Dendritic cell treated with granulocyte-macrophage colony-stimulating factor and Interleukin-4, amounts not matched to agents 40 ng/mL and 50 ng/mL, for 4 days (primary cell): ENCODE data around the gene LDB2.

ENCODE experiments used
- H3K27ac Mint-ChIP-seq: one replicate; pipeline ENCODE4 v1.8.0; 2022; ENCODE audit warnings: mild to moderate bottlenecking, mixed read lengths
- H3K27me3 Mint-ChIP-seq: one replicate; pipeline ENCODE4 v1.8.0; 2022; ENCODE audit warnings: mild to moderate bottlenecking, mixed read lengths
- H3K36me3 Mint-ChIP-seq: one replicate; pipeline ENCODE4 v1.8.0; 2022; ENCODE audit warnings: low read depth, mixed read lengths
- H3K4me1 Mint-ChIP-seq: one replicate; pipeline ENCODE4 v1.8.0; 2022; ENCODE audit warnings: low read depth, mixed read lengths
- H3K4me3 Mint-ChIP-seq: one replicate; pipeline ENCODE4 v1.8.0; 2022; ENCODE audit warnings: mild to moderate bottlenecking, moderate library complexity, mixed read lengths
- H3K9me3 Mint-ChIP-seq: one replicate; pipeline ENCODE4 v1.8.0; 2022; ENCODE audit warnings: mixed read lengths
- intact Hi-C: fragments of 100-400 bp; cut with micrococcal nuclease; formaldehyde crosslinking; loops from one replicate; pipeline ENCODE4 v1.15.0; 2022

LDB2 gene

GRCh38 chr4:16759931-16760582 is 138.4 kb downstream of the LDB2 start:
- Mint-ChIP-seq H3K27me3 (no peaks in the 10 kb centered on the region), H3K27ac (no peak overlapping the region), H3K9me3 (no peaks in the 10 kb centered on the region), H3K4me3 (no peak overlapping the region), H3K36me3 (no peaks in the 10 kb centered on the region), H3K4me1 (no peaks in the 10 kb centered on the region)
- intact Hi-C loops, result no loop called here

DNA sequence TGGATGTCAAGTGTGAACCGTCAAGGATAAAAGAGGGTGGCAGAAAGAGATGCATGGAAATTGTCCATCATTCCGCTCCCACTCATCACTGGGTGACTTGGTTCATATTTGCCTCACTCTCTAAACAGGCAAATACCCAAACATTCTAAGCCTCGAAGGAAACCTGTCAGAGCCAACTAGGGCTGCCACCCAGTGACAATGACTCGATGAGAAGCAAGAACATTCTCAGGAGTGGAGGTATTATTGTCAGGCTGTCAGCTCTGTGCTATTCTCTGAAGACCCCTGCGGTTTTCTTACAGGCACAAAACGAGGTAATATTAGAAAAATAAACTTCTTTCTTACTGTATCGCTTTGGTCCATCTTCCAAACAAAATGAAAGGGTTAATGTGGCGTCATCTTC is 139.6 kb downstream of the LDB2 start:
- H3K27ac Mint-ChIP-seq, result no peak overlapping the region
- H3K9me3 Mint-ChIP-seq, result no peaks in the 10 kb centered on the region
- no peaks in the 10 kb centered on the region for H3K36me3 Mint-ChIP-seq
- no peak overlapping the region for H3K4me3 Mint-ChIP-seq
- H3K4me1 Mint-ChIP-seq, result no peaks in the 10 kb centered on the region
- no peaks in the 10 kb centered on the region for H3K27me3 Mint-ChIP-seq
- intact Hi-C loops, result no loop called here

DNA sequence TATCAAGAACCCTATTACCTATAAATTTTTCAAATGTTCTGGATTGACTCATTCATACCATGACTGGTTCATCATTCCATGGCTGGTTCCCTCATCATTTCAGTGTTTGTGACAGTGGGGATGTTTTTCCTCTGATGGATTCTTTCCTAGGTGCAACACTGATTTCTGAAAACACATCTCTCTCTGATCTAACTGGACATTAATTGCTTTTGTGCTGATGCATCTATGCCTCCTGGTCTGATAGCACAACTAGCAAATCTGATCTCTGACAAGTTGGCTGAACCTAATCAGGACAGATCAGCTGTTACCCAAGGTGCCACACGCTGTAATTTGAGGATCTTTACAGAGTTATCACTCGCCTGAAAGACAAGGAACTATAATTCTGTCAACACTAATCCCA is 140.2 kb downstream of the LDB2 start:
- intact Hi-C loops, result no loop called here
- Mint-ChIP-seq H3K27me3 (no peaks in the 10 kb centered on the region), H3K27ac (no peak overlapping the region), H3K4me1 (no peaks in the 10 kb centered on the region), H3K9me3 (no peaks in the 10 kb centered on the region), H3K36me3 (no peaks in the 10 kb centered on the region), H3K4me3 (no peak overlapping the region)

- H3K9me3 Mint-ChIP-seq, result no peaks in the 10 kb centered on the region
- H3K36me3 Mint-ChIP-seq, result no peaks in the 10 kb centered on the region
- H3K4me1 Mint-ChIP-seq, result no peaks in the 10 kb centered on the region
- H3K27me3 Mint-ChIP-seq, result no peaks in the 10 kb centered on the region
- no peak overlapping the region for H3K27ac Mint-ChIP-seq
- H3K4me3 Mint-ChIP-seq, result no peak overlapping the region
- intact Hi-C loops, result no loop called here
These were observed 141.3 kb downstream of the LDB2 start for GRCh38 chr4:16757080-16757521.

DNA sequence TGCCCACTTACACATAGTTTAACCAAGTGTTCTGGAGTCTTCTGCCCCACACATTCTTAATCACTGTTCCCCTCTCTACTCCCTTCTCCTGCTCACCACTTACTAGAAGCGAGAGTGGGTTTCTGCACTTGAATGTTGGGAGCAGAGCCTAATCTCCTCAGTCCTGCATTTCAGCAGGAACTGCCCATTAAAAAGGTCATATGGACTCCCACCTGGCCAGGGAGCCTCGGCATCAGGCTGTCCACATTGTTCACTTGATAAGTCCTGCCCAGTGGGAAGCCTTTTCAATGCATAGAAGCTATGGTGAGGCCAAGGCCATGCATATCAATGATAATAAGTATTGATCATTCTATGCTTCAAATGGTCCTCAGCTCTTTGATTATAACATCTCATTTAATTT is 144.3 kb downstream of the LDB2 start:
- Mint-ChIP-seq H3K9me3 (no peaks in the 10 kb centered on the region), H3K27me3 (no peaks in the 10 kb centered on the region), H3K4me1 (no peaks in the 10 kb centered on the region), H3K27ac (no peak overlapping the region), H3K4me3 (no peak overlapping the region), H3K36me3 (no peaks in the 10 kb centered on the region)
- intact Hi-C loops, result no loop called here

GRCh38 chr4:16752150-16752549 is 146.3 kb downstream of the LDB2 start:
- Mint-ChIP-seq H3K4me1 (no peaks in the 10 kb centered on the region), H3K4me3 (no peak overlapping the region)

GRCh38 chr4:16750882-16751642 is 147.4 kb downstream of the LDB2 start:
- H3K27ac Mint-ChIP-seq, result no peak overlapping the region
- no peak overlapping the region for H3K4me3 Mint-ChIP-seq
- no peaks in the 10 kb centered on the region for H3K36me3 Mint-ChIP-seq
- H3K27me3 Mint-ChIP-seq, result no peaks in the 10 kb centered on the region
- no peaks in the 10 kb centered on the region for H3K4me1 Mint-ChIP-seq
- H3K9me3 Mint-ChIP-seq, result no peaks in the 10 kb centered on the region
- intact Hi-C loops, result no loop called here

More at GRCh38 chr4:16752150-16752549, 146.3 kb downstream of the LDB2 start:
- H3K27ac Mint-ChIP-seq, result no peak overlapping the region
- H3K36me3 Mint-ChIP-seq, result no peaks in the 10 kb centered on the region
- no peaks in the 10 kb centered on the region for H3K27me3 Mint-ChIP-seq
- H3K9me3 Mint-ChIP-seq, result no peaks in the 10 kb centered on the region
- intact Hi-C loops, result no loop called here

DNA sequence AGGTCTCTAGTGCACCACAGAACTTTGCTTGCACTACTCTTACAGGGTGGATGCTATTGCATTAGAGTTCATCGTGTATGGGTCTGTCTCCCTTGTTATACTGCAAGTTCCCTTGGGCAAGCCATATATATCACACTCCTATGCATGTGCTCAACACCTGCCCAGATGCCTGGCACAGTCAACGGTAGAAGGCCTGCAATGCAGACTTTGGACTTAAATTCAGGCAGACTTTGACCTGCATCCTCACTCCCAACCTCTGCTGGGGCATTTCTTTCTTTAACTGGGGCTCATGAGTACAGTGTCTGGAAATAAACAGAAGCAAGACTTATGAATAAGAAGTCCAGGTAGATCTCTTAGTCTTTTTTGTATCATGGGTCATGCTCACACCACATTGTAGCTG is 148.2 kb downstream of the LDB2 start:
- H3K4me1 Mint-ChIP-seq, result no peaks in the 10 kb centered on the region
- intact Hi-C loops, result no loop called here
- no peaks in the 10 kb centered on the region for H3K27me3 Mint-ChIP-seq
- H3K27ac Mint-ChIP-seq, result no peak overlapping the region
- no peaks in the 10 kb centered on the region for H3K36me3 Mint-ChIP-seq
- no peaks in the 10 kb centered on the region for H3K9me3 Mint-ChIP-seq
- no peak overlapping the region for H3K4me3 Mint-ChIP-seq

DNA sequence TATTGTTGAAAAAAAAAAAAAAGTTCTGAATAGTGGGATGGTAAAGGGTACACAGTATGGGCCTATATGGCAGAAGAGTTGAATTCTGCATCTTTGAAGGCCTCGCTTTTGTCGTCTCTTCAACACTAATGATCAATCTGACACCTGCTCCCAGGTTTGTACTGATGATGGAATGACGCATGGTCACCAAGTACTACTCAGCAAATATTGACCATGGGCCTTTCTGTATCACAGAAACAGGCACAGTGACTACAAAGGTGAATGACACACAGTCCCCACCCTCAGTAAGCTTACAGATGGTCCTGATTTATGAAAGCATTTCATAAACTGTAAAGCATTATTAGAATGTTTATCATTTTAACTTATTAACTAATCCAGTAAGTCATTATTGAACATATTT is 152.6 kb downstream of the LDB2 start:
- no peaks in the 10 kb centered on the region for H3K36me3 Mint-ChIP-seq
- no peaks in the 10 kb centered on the region for H3K9me3 Mint-ChIP-seq
- no peak overlapping the region for H3K4me3 Mint-ChIP-seq
- intact Hi-C loops, result no loop called here
- no peak overlapping the region for H3K27ac Mint-ChIP-seq
- no peaks in the 10 kb centered on the region for H3K27me3 Mint-ChIP-seq
- no peaks in the 10 kb centered on the region for H3K4me1 Mint-ChIP-seq

DNA sequence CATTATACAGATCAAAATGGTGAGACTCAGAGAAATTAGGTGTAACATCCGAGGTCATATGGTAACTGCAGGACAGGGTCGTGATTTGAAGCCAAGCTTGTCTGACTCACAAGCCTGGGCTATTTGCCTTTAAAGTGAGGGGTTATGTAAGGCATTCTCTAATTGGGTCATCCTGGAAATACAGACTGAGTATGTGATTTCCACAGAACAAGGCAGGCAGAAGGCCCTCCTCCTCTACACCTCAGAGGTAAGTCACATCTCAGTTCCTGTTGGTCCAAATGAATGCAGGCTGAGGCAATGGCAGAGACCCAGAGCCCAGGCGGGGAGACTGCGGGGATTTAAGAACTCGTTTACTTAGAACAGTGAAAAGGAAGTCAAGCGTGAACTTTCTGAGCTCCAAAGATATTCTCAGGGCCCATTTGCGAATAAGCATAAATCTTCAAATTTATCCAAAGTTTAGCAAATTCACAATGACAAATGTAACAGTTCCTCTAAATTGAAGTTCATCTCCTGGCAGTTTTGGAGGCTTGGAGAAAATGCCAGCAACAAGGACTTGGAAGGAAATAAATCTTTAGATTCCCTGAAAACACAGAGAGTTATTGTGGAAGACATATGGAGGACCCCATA is 153.3 kb downstream of the LDB2 start:
- Mint-ChIP-seq H3K4me3 (no peak overlapping the region), H3K36me3 (no peaks in the 10 kb centered on the region), H3K9me3 (no peaks in the 10 kb centered on the region), H3K4me1 (no peaks in the 10 kb centered on the region), H3K27me3 (no peaks in the 10 kb centered on the region), H3K27ac (no peak overlapping the region)
- intact Hi-C loops, result no loop called here

DNA sequence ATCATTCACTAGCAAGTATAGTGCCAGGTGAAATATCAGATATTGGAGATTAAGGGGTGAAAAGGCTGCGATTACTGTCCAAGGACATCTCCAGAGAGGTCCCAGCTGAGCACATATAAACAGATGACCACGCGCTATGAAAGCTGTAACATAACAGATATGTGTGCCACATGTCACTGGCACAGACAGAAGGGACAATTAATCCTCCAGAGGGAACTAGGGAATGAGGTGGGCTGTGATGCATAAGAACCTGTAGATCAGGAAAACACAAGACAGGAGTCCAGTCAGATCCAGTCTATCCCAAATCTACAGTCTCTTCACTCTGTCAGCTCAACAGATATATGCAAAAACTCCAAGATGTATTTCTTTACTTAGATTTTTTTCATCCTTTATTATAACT is 157.2 kb downstream of the LDB2 start:
- Mint-ChIP-seq H3K4me3 (no peak overlapping the region), H3K9me3 (no peaks in the 10 kb centered on the region), H3K27me3 (no peaks in the 10 kb centered on the region), H3K27ac (no peak overlapping the region), H3K4me1 (no peaks in the 10 kb centered on the region), H3K36me3 (no peaks in the 10 kb centered on the region)
- intact Hi-C loops, result no loop called here

DNA sequence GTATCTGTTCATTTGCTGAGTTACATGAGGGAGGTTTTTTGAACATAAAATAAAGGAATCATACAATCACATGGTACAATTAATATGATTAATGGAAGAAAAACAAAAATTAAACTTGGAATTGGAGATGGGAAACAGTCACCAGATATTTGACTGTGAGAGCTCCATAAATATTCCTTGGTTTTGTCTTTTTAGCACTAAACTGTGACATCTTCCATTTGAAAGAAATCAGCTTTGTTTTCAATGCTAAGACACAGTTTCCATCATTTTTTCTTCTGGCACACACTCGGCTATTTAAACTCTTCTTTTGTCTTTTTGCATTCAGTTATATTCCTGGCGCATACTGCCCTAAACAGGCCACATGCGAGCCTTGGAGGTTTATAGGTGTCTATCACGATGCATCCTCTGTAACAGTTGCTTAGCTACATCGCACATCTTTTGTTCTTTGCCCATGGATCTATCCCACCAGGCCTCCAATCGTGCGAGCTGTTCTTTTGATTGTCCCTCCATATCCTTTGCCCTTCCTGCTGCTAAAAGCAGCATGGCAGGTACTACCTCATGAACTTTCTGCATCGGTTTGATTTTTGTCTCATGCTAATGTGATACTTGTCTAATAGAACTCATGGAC is 158.3 kb downstream of the LDB2 start:
- intact Hi-C loops, result no loop called here
- no peaks in the 10 kb centered on the region for H3K36me3 Mint-ChIP-seq
- no peak overlapping the region for H3K4me3 Mint-ChIP-seq
- H3K4me1 Mint-ChIP-seq, result no peaks in the 10 kb centered on the region
- no peaks in the 10 kb centered on the region for H3K27me3 Mint-ChIP-seq
- no peaks in the 10 kb centered on the region for H3K9me3 Mint-ChIP-seq
- H3K27ac Mint-ChIP-seq, result no peak overlapping the region

GRCh38 chr4:16738558-16738957 is 159.9 kb downstream of the LDB2 start:
- Mint-ChIP-seq H3K4me1 (no peaks in the 10 kb centered on the region), H3K27ac (no peak overlapping the region), H3K27me3 (no peaks in the 10 kb centered on the region), H3K9me3 (no peaks in the 10 kb centered on the region), H3K36me3 (no peaks in the 10 kb centered on the region), H3K4me3 (no peak overlapping the region)
- intact Hi-C loops, result no loop called here

- H3K27ac Mint-ChIP-seq, result no peak overlapping the region
- H3K36me3 Mint-ChIP-seq, result no peaks in the 10 kb centered on the region
- H3K27me3 Mint-ChIP-seq, result no peaks in the 10 kb centered on the region
- no peaks in the 10 kb centered on the region for H3K4me1 Mint-ChIP-seq
- H3K9me3 Mint-ChIP-seq, result no peaks in the 10 kb centered on the region
- H3K4me3 Mint-ChIP-seq, result no peak overlapping the region
- intact Hi-C loops, result no loop called here
These were observed 164.9 kb downstream of the LDB2 start for GRCh38 chr4:16733509-16733908.
